Thyroid gland (tissue), 4 donors: ENCODE measurements around the gene WWTR1. TPM values are rescaled to one million over a fixed set of nuclear protein-coding genes. Genes with fewer than 3 reads are reported as not detected.

Experiments used
- DNase-seq, 2 donors: peaks; one replicate each; pipeline ENCODE4 v3.0.0-alpha.2; 2019
- H3K27ac ChIP-seq, 3 donors: fragments of 200-600 bp; sonication (generic); 1 replicate in 2 of 3; 2 replicates in 1 of 3; pipeline ENCODE4 v1.5.1; 2016 to 2019; ENCODE audit warnings: mild to moderate bottlenecking in 1 of 3, moderate library complexity in 1 of 3
- H3K27me3 ChIP-seq: fragments of 200-600 bp; sonication (generic); one replicate; pipeline ENCODE4 v1.5.1; 2019
- H3K36me3 ChIP-seq, 2 donors: fragments of 200-600 bp; sonication (generic); one replicate each; pipeline ENCODE4 v1.5.1; 2016 to 2019
- H3K4me1 ChIP-seq, 2 donors: fragments of 200-600 bp; sonication (generic); one replicate each; pipeline ENCODE4 v1.5.1; 2017 to 2019
- H3K4me3 ChIP-seq, 3 donors: fragments of 200-600 bp; sonication (generic); replicated peaks in 1 of 3; 1 replicate in 2 of 3; 2 replicates in 1 of 3; pipeline ENCODE4 v1.5.1; 2016; ENCODE audit warnings: mild to moderate bottlenecking in 1 of 3
- H3K9me3 ChIP-seq: fragments of 200-600 bp; sonication (generic); one replicate; pipeline ENCODE4 v1.5.1; 2017
- CTCF ChIP-seq, 6 experiments: fragments of 200-600 bp in 3 of 6; fragments of 450-650 bp in 3 of 6; sonication (generic) in 3 of 6; IDR thresholded peaks; one replicate each; pipeline ENCODE4 v1.5.1; 2016 to 2019; ENCODE audit warnings: antibody characterized with exemption in 6 of 6, mild to moderate bottlenecking in 2 of 6, inconsistent platforms in 1 of 6, moderate library complexity in 1 of 6
- POLR2A ChIP-seq, 2 donors: fragments of 450-650 bp; IDR thresholded peaks; one replicate each; pipeline ENCODE4 v1.6.1; 2017; ENCODE audit warnings: antibody characterized with exemption in 2 of 2, mild to moderate bottlenecking in 2 of 2, moderate library complexity in 1 of 2
- WGBS, 2 donors: methylation state at CpG; one replicate each; pipeline ENCODE4 v1.1.5; 2017; 5-methylcytosine and 5-hydroxymethylcytosine counted together
- intact Hi-C: fragments of 100-400 bp; cut with DNase I; formaldehyde crosslinking; loops from one replicate; pipeline ENCODE4 v1.15.1; 2023
- total RNA-seq, 4 donors: library from RNA; depleted of rRNA; stranded (reverse); fragments of >200 nt; gene quantifications; one replicate each; pipeline ENCODE4 v1.2.3, GENCODE V29; 2016

WWTR1 gene
- total RNA-seq, 4 donors from 2014 or later, result 56.7 to 87.6 (median 78.5) TPM

- Histone ChIP-seq H3K36me3 (no peaks in the 10 kb centered on the region), H3K27ac (no peak overlapping the region), H3K9me3 (no peaks in the 10 kb centered on the region), H3K27me3 (no peaks in the 10 kb centered on the region), H3K4me3 (no peak overlapping the region), H3K4me1 (no peaks in the 10 kb centered on the region)
- TF ChIP-seq CTCF (IDR thresholded peaks at IDR 0.05) (peak; percentile 67 to 90 (median 86)), POLR2A (IDR thresholded peaks at IDR 0.05) (no peak)
- DNase-seq, result peak; percentile 59 to 77
- WGBS, 2 donors, result 28 to 29% methylated on average over 11 of the region's 11 CpGs
- intact Hi-C loops, result loop anchor here (5.0 kb wide), 1 partner anchor 278 kb away; no protein-coding TSS in a partner anchor
Measured at GRCh38 chr3:149494022-149494758, 163.6 kb downstream of the WWTR1 start.

GRCh38 chr3:149493315-149494021 lies 164.4 kb downstream of the WWTR1 start:
- no peak for TF ChIP-seq CTCF (IDR thresholded peaks at IDR 0.05)
- no peak for TF ChIP-seq POLR2A (IDR thresholded peaks at IDR 0.05)
- Histone ChIP-seq H3K27ac (no peak overlapping the region), H3K4me3 (no peak overlapping the region), H3K36me3 (no peaks in the 10 kb centered on the region), H3K9me3 (no peaks in the 10 kb centered on the region), H3K4me1 (no peaks in the 10 kb centered on the region), H3K27me3 (no peaks in the 10 kb centered on the region)
- DNase-seq, result no peak
- intact Hi-C loops, result loop anchor here (5.0 kb wide), 1 partner anchor 279 kb away; no protein-coding TSS in a partner anchor
- 80 to 84% methylated on average over 8 of the region's 8 CpGs for WGBS, 2 donors

- Histone ChIP-seq H3K4me1 (no peaks in the 10 kb centered on the region), H3K9me3 (no peaks in the 10 kb centered on the region), H3K27ac (no peak overlapping the region), H3K27me3 (no peaks in the 10 kb centered on the region), H3K4me3 (no peak overlapping the region), H3K36me3 (no peaks in the 10 kb centered on the region)
- intact Hi-C loops, result loop anchor here (5.0 kb wide), 1 partner anchor 282 kb away; no protein-coding TSS in a partner anchor
- TF ChIP-seq CTCF (IDR thresholded peaks at IDR 0.05) (no peak), POLR2A (IDR thresholded peaks at IDR 0.05) (no peak)
- no peak for DNase-seq
Measured at GRCh38 chr3:149490260-149490971, 167.4 kb downstream of the WWTR1 start.

GRCh38 chr3:149489060-149489690 lies 168.7 kb downstream of the WWTR1 start:
- Histone ChIP-seq H3K36me3 (no peaks in the 10 kb centered on the region), H3K9me3 (no peaks in the 10 kb centered on the region), H3K4me3 (no peak overlapping the region), H3K4me1 (no peaks in the 10 kb centered on the region), H3K27ac (no peak overlapping the region), H3K27me3 (no peaks in the 10 kb centered on the region)
- intact Hi-C loops, result no loop called here
- DNase-seq, result no peak
- WGBS, 2 donors, result 57 to 70% methylated on average over 6 of the region's 6 CpGs
- TF ChIP-seq POLR2A (IDR thresholded peaks at IDR 0.05), result no peak
- TF ChIP-seq CTCF (IDR thresholded peaks at IDR 0.05), result peak in 2 of 6 experiments; percentile 20 to 40
